GM19239 (cell line): Measurements from ENCODE around the gene GPC3.
A peak's percentile ranks its signal among the peaks of the same experiment; 100 is the strongest.
"Not testable (repeated sequence)": the region's sequence is repeated elsewhere in the genome, so short reads cannot be mapped to it uniquely, and the experiment has no call there.

Source experiments
- DNase-seq: peaks from one replicate; pipeline ENCODE4 v3.0.0; 2011; ENCODE audit warnings: low spot score; ENCODE audit not compliant: insufficient read length
- FAIRE-seq: peaks from 2 replicates; lab custom pipeline; 2011; peaks lifted over from hg19 to GRCh38; lab: Jason Lieb, UNC

The GPC3 gene

GRCh38 chrX:133637765-133638164 is 347.6 kb downstream of the GPC3 start:
- DNase-seq (no peak), FAIRE-seq (no peak)

- DNase-seq (no peak), FAIRE-seq (no peak)
These were observed 349.4 kb downstream of the GPC3 start for GRCh38 chrX:133636009-133636408.

GRCh38 chrX:133634416-133634815 is 351.0 kb downstream of the GPC3 start:
- FAIRE-seq: no peak
- no peak for DNase-seq

- FAIRE-seq (no peak), DNase-seq (no peak)
These were observed 351.4 kb downstream of the GPC3 start for GRCh38 chrX:133633950-133634349.

- FAIRE-seq: no peak
- no peak for DNase-seq
These were observed 352.2 kb downstream of the GPC3 start for GRCh38 chrX:133633162-133633561.

GRCh38 chrX:133630362-133630761 is 355.0 kb downstream of the GPC3 start:
- no peak for DNase-seq
- no peak for FAIRE-seq

- FAIRE-seq: no peak
- no peak for DNase-seq
These were observed 357.7 kb downstream of the GPC3 start for GRCh38 chrX:133627673-133628072.

GRCh38 chrX:133621384-133621783 is 364.0 kb downstream of the GPC3 start:
- not testable (repeated sequence) for FAIRE-seq, DNase-seq

- DNase-seq (no peak), FAIRE-seq (no peak)
These were observed 373.7 kb downstream of the GPC3 start for GRCh38 chrX:133611676-133612075.

- no peak for FAIRE-seq
- DNase-seq: no peak
These were observed 375.3 kb downstream of the GPC3 start for GRCh38 chrX:133610056-133610455.

- DNase-seq (no peak), FAIRE-seq (no peak)
These were observed 376.2 kb downstream of the GPC3 start for GRCh38 chrX:133609166-133609565.

GRCh38 chrX:133608406-133608805 is 377.0 kb downstream of the GPC3 start:
- no peak for DNase-seq

GRCh38 chrX:133607419-133608348 is 377.7 kb downstream of the GPC3 start:
- no peak for DNase-seq
- no peak for FAIRE-seq

More at GRCh38 chrX:133608406-133608805, 377.0 kb downstream of the GPC3 start:
- FAIRE-seq: no peak

- DNase-seq (no peak), FAIRE-seq (no peak)
These were observed 378.4 kb downstream of the GPC3 start for GRCh38 chrX:133606990-133607389.

GRCh38 chrX:133604801-133605200 is 380.6 kb downstream of the GPC3 start:
- DNase-seq: no peak
- FAIRE-seq: no peak

GRCh38 chrX:133602881-133603280 is 382.5 kb downstream of the GPC3 start:
- no peak for FAIRE-seq
- no peak for DNase-seq

GRCh38 chrX:133601116-133601515 is 384.3 kb downstream of the GPC3 start:
- DNase-seq (no peak), FAIRE-seq (no peak)

GRCh38 chrX:133600536-133600935 is 384.9 kb downstream of the GPC3 start:
- DNase-seq (no peak), FAIRE-seq (no peak)

GRCh38 chrX:133598601-133599335 is 386.6 kb downstream of the GPC3 start:
- DNase-seq (no peak), FAIRE-seq (peak; percentile 70)

GRCh38 chrX:133594156-133594555 is 391.2 kb downstream of the GPC3 start:
- DNase-seq: no peak
- FAIRE-seq: no peak

GRCh38 chrX:133593531-133593930 is 391.9 kb downstream of the GPC3 start:
- DNase-seq: no peak
- no peak for FAIRE-seq
